Measurements from ENCODE around the gene TCF12. TPM values are rescaled to one million over a fixed set of nuclear protein-coding genes. Genes with fewer than 3 reads are reported as not detected.
A peak's percentile ranks its signal among the peaks of the same experiment; 100 is the strongest.

Gene TCF12
- total and polyA plus RNA-seq, 7 experiments from 2014 or later, result 51.3 to 99.4 (median 79.9) TPM

- no peak overlapping the region for H3K27ac ChIP-seq (ENCODE audit: low read depth, low read length)
- H3K36me3 Mint-ChIP-seq, result peaks cover 0 to 4% (median 1%) of the 10 kb centered on the region in 5 donors
- H3K9me3 Mint-ChIP-seq, result no peaks in the 10 kb centered on the region
- H3K27ac Mint-ChIP-seq, result no peak overlapping the region
- peaks cover 22 to 75% (median 51%) of the 10 kb centered on the region in 7 donors for H3K4me1 Mint-ChIP-seq
- DNase-seq (no peak), ATAC-seq (no peak)
- ChIA-PET POLR2A (no interaction called here), CTCF (no interaction called here)
- peaks cover 3 to 20% of the 10 kb centered on the region in 2 donors for H3K4me1 ChIP-seq (ENCODE audit: control insufficient read depth in 2 of 2, insufficient read depth in 2 of 2, low read length in 2 of 2)
- H3K27me3 Mint-ChIP-seq, result no peaks in the 10 kb centered on the region
- H3K27me3 ChIP-seq (ENCODE audit: control insufficient read depth in 2 of 2, insufficient read depth in 2 of 2, low read length in 2 of 2), result no peaks in the 10 kb centered on the region
- intact Hi-C loops (cut with micrococcal nuclease), result no loop called here
- no peak overlapping the region for H3K4me3 ChIP-seq (ENCODE audit: low read length)
- H3K4me3 Mint-ChIP-seq, result no peak overlapping the region
- no peaks in the 10 kb centered on the region for H3K9me3 ChIP-seq (ENCODE audit: control insufficient read depth in 2 of 3, low read length in 3 of 3)
- no peaks in the 10 kb centered on the region for H3K36me3 ChIP-seq (ENCODE audit: control insufficient read depth in 2 of 3, insufficient read depth in 3 of 3, low read length in 3 of 3)
Measured at GRCh38 chr15:56987286-56987685, 68.8 kb downstream of the TCF12 start.

GRCh38 chr15:56988219-56988618, 69.8 kb downstream of the TCF12 start:
- intact Hi-C loops (cut with micrococcal nuclease), result no loop called here
- no peaks in the 10 kb centered on the region for H3K27me3 Mint-ChIP-seq
- Histone ChIP-seq H3K27me3 (ENCODE audit: control insufficient read depth in 2 of 2, insufficient read depth in 2 of 2, low read length in 2 of 2) (no peaks in the 10 kb centered on the region), H3K9me3 (ENCODE audit: control insufficient read depth in 2 of 3, low read length in 3 of 3) (no peaks in the 10 kb centered on the region), H3K36me3 (ENCODE audit: control insufficient read depth in 2 of 3, insufficient read depth in 3 of 3, low read length in 3 of 3) (no peaks in the 10 kb centered on the region), H3K27ac (ENCODE audit: low read depth, low read length) (no peak overlapping the region), H3K4me3 (ENCODE audit: low read length) (no peak overlapping the region), H3K4me1 (ENCODE audit: control insufficient read depth in 2 of 2, insufficient read depth in 2 of 2, low read length in 2 of 2) (peaks cover 3 to 13% of the 10 kb centered on the region in 2 donors)
- no peak overlapping the region for H3K27ac Mint-ChIP-seq
- no peak for ATAC-seq
- no peak for DNase-seq
- peaks cover 2 to 11% (median 8%) of the 10 kb centered on the region in 5 donors for H3K36me3 Mint-ChIP-seq
- no peaks in the 10 kb centered on the region for H3K9me3 Mint-ChIP-seq
- H3K4me3 Mint-ChIP-seq, result no peak overlapping the region
- ChIA-PET POLR2A (no interaction called here), CTCF (interaction anchor here (0.6 kb wide), 1 partner anchor 10 kb away, joined by 3 read pairs; no protein-coding TSS in a partner anchor)
- peaks cover 22 to 71% (median 43%) of the 10 kb centered on the region in 7 donors for H3K4me1 Mint-ChIP-seq

- H3K9me3 ChIP-seq (ENCODE audit: control insufficient read depth in 2 of 3, low read length in 3 of 3), result no peaks in the 10 kb centered on the region
- no peak for ATAC-seq
- H3K4me3 ChIP-seq (ENCODE audit: low read length), result no peak overlapping the region
- Mint-ChIP-seq H3K27ac (peak overlapping the region in 2 of 9 donors; percentile 6 to 42), H3K36me3 (peaks cover 8 to 24% (median 20%) of the 10 kb centered on the region in 5 donors), H3K9me3 (peaks cover 0 to 1% (median 0%) of the 10 kb centered on the region in 11 donors), H3K27me3 (no peaks in the 10 kb centered on the region), H3K4me3 (peak overlapping the region in 2 of 10 donors; percentile 1 to 6), H3K4me1 (peaks cover 19 to 70% (median 36%) of the 10 kb centered on the region in 7 donors)
- ChIA-PET CTCF (no interaction called here), POLR2A (no interaction called here)
- DNase-seq, result no peak
- no peak overlapping the region for H3K27ac ChIP-seq (ENCODE audit: low read depth, low read length)
- intact Hi-C loops (cut with micrococcal nuclease), result no loop called here
- H3K36me3 ChIP-seq (ENCODE audit: control insufficient read depth in 2 of 3, insufficient read depth in 3 of 3, low read length in 3 of 3), result no peaks in the 10 kb centered on the region
- H3K27me3 ChIP-seq (ENCODE audit: control insufficient read depth in 2 of 2, insufficient read depth in 2 of 2, low read length in 2 of 2), result no peaks in the 10 kb centered on the region
- H3K4me1 ChIP-seq (ENCODE audit: control insufficient read depth in 2 of 2, insufficient read depth in 2 of 2, low read length in 2 of 2), result peaks cover 3 to 7% of the 10 kb centered on the region in 2 donors
Measured at GRCh38 chr15:56989411-56989924, 71.0 kb downstream of the TCF12 start.

- intact Hi-C loops (cut with micrococcal nuclease), result no loop called here
- CTCF ChIA-PET, result no interaction called here
Measured at GRCh38 chr15:56991017-56991416, 72.6 kb downstream of the TCF12 start.

GRCh38 chr15:56992725-56993124, 74.3 kb downstream of the TCF12 start:
- H3K4me3 ChIP-seq (ENCODE audit: low read length), result no peak overlapping the region
- ChIA-PET POLR2A (no interaction called here), CTCF (no interaction called here)
- no peaks in the 10 kb centered on the region for H3K36me3 ChIP-seq (ENCODE audit: control insufficient read depth in 2 of 3, insufficient read depth in 3 of 3, low read length in 3 of 3)
- no peak overlapping the region for H3K27ac ChIP-seq (ENCODE audit: low read depth, low read length)
- H3K4me3 Mint-ChIP-seq, result no peak overlapping the region
- H3K9me3 Mint-ChIP-seq, result peaks cover 0 to 6% (median 0%) of the 10 kb centered on the region in 11 donors
- intact Hi-C loops (cut with micrococcal nuclease), result no loop called here
- H3K9me3 ChIP-seq (ENCODE audit: control insufficient read depth in 2 of 3, low read length in 3 of 3), result no peaks in the 10 kb centered on the region
- DNase-seq, result no peak
- H3K27me3 ChIP-seq (ENCODE audit: control insufficient read depth in 2 of 2, insufficient read depth in 2 of 2, low read length in 2 of 2), result no peaks in the 10 kb centered on the region
- no peaks in the 10 kb centered on the region for H3K27me3 Mint-ChIP-seq
- H3K4me1 ChIP-seq (ENCODE audit: control insufficient read depth in 2 of 2, insufficient read depth in 2 of 2, low read length in 2 of 2), result peaks cover 0 to 3% of the 10 kb centered on the region in 2 donors
- no peak for ATAC-seq
- peaks cover 8 to 29% (median 26%) of the 10 kb centered on the region in 5 donors for H3K36me3 Mint-ChIP-seq
- H3K4me1 Mint-ChIP-seq, result peaks cover 6 to 52% (median 28%) of the 10 kb centered on the region in 7 donors
- H3K27ac Mint-ChIP-seq, result no peak overlapping the region

More at GRCh38 chr15:56991017-56991416, 72.6 kb downstream of the TCF12 start:
- Mint-ChIP-seq H3K27me3 (no peaks in the 10 kb centered on the region), H3K4me1 (peaks cover 6 to 64% (median 28%) of the 10 kb centered on the region in 7 donors), H3K27ac (no peak overlapping the region), H3K36me3 (peaks cover 8 to 26% (median 22%) of the 10 kb centered on the region in 5 donors), H3K9me3 (peaks cover 0 to 4% (median 0%) of the 10 kb centered on the region in 11 donors), H3K4me3 (no peak overlapping the region)
- no peaks in the 10 kb centered on the region for H3K27me3 ChIP-seq (ENCODE audit: control insufficient read depth in 2 of 2, insufficient read depth in 2 of 2, low read length in 2 of 2)
- H3K4me1 ChIP-seq (ENCODE audit: control insufficient read depth in 2 of 2, insufficient read depth in 2 of 2, low read length in 2 of 2), result peaks cover 3% of the 10 kb centered on the region in 2 donors
- no peaks in the 10 kb centered on the region for H3K9me3 ChIP-seq (ENCODE audit: control insufficient read depth in 2 of 3, low read length in 3 of 3)
- no peak overlapping the region for H3K27ac ChIP-seq (ENCODE audit: low read depth, low read length)
- DNase-seq, result no peak
- no peaks in the 10 kb centered on the region for H3K36me3 ChIP-seq (ENCODE audit: control insufficient read depth in 2 of 3, insufficient read depth in 3 of 3, low read length in 3 of 3)
- POLR2A ChIA-PET, result no interaction called here
- H3K4me3 ChIP-seq (ENCODE audit: low read length), result no peak overlapping the region
- no peak for ATAC-seq

- no peak overlapping the region for H3K4me3 Mint-ChIP-seq
Measured at GRCh38 chr15:56994280-56994679, 75.8 kb downstream of the TCF12 start.

GRCh38 chr15:56996093-56996492, 77.6 kb downstream of the TCF12 start:
- no peaks in the 10 kb centered on the region for H3K27me3 Mint-ChIP-seq
- H3K4me1 Mint-ChIP-seq, result peaks cover 6 to 45% (median 15%) of the 10 kb centered on the region in 7 donors
- DNase-seq (no peak), ATAC-seq (no peak)
- H3K9me3 ChIP-seq (ENCODE audit: control insufficient read depth in 2 of 3, low read length in 3 of 3), result no peaks in the 10 kb centered on the region
- H3K36me3 Mint-ChIP-seq, result peaks cover 8 to 28% (median 24%) of the 10 kb centered on the region in 5 donors
- H3K27ac ChIP-seq (ENCODE audit: low read depth, low read length), result no peak overlapping the region
- H3K4me3 Mint-ChIP-seq, result no peak overlapping the region
- intact Hi-C loops (cut with micrococcal nuclease), result no loop called here
- H3K4me1 ChIP-seq (ENCODE audit: control insufficient read depth in 2 of 2, insufficient read depth in 2 of 2, low read length in 2 of 2), result no peaks in the 10 kb centered on the region
- no peak overlapping the region for H3K4me3 ChIP-seq (ENCODE audit: low read length)
- H3K27ac Mint-ChIP-seq, result no peak overlapping the region
- no peaks in the 10 kb centered on the region for H3K36me3 ChIP-seq (ENCODE audit: control insufficient read depth in 2 of 3, insufficient read depth in 3 of 3, low read length in 3 of 3)
- ChIA-PET CTCF (no interaction called here), POLR2A (no interaction called here)
- H3K9me3 Mint-ChIP-seq, result peaks cover 0 to 6% (median 0%) of the 10 kb centered on the region in 11 donors
- H3K27me3 ChIP-seq (ENCODE audit: control insufficient read depth in 2 of 2, insufficient read depth in 2 of 2, low read length in 2 of 2), result no peaks in the 10 kb centered on the region

More at GRCh38 chr15:56994280-56994679, 75.8 kb downstream of the TCF12 start:
- Mint-ChIP-seq H3K4me1 (peaks cover 5 to 48% (median 26%) of the 10 kb centered on the region in 7 donors), H3K9me3 (peaks cover 0 to 6% (median 0%) of the 10 kb centered on the region in 11 donors), H3K36me3 (peaks cover 8 to 29% (median 26%) of the 10 kb centered on the region in 5 donors), H3K27me3 (no peaks in the 10 kb centered on the region), H3K27ac (peak overlapping the region in 1 of 9 donors; percentile 63)
- no peaks in the 10 kb centered on the region for H3K9me3 ChIP-seq (ENCODE audit: control insufficient read depth in 2 of 3, low read length in 3 of 3)
- POLR2A ChIA-PET, result interaction anchor here (0.6 kb wide), 1 partner anchor 83 kb away, joined by 7 read pairs; no protein-coding TSS in a partner anchor
- intact Hi-C loops (cut with micrococcal nuclease), result no loop called here
- no peaks in the 10 kb centered on the region for H3K36me3 ChIP-seq (ENCODE audit: control insufficient read depth in 2 of 3, insufficient read depth in 3 of 3, low read length in 3 of 3)
- peaks cover 0 to 3% of the 10 kb centered on the region in 2 donors for H3K4me1 ChIP-seq (ENCODE audit: control insufficient read depth in 2 of 2, insufficient read depth in 2 of 2, low read length in 2 of 2)
- no peaks in the 10 kb centered on the region for H3K27me3 ChIP-seq (ENCODE audit: control insufficient read depth in 2 of 2, insufficient read depth in 2 of 2, low read length in 2 of 2)
- CTCF ChIA-PET, result no interaction called here
- H3K27ac ChIP-seq (ENCODE audit: low read depth, low read length), result no peak overlapping the region
- no peak for DNase-seq
- ATAC-seq, result no peak
- H3K4me3 ChIP-seq (ENCODE audit: low read length), result no peak overlapping the region
